NCI-H1105 (cell line): ENCODE measurements around the gene NMT2.

Experiments
- DNase-seq: peaks from one replicate; lab custom pipeline; 2025; lab: John Stamatoyannopoulos, UW

The NMT2 gene

GRCh38 chr10:15141136-15142054 is 27.1 kb downstream of the NMT2 start:
- no peak for DNase-seq

- no peak for DNase-seq
These were observed 27.8 kb downstream of the NMT2 start for GRCh38 chr10:15140698-15141097.

GRCh38 chr10:15137636-15138035 is 30.9 kb downstream of the NMT2 start:
- no peak for DNase-seq

GRCh38 chr10:15137036-15137359 is 31.5 kb downstream of the NMT2 start:
- no peak for DNase-seq

GRCh38 chr10:15136129-15137035 is 32.1 kb downstream of the NMT2 start:
- no peak for DNase-seq

- no peak for DNase-seq
These were observed 37.2 kb downstream of the NMT2 start for GRCh38 chr10:15131330-15131729.

GRCh38 chr10:15124908-15125307 is 43.6 kb downstream of the NMT2 start:
- no peak for DNase-seq

GRCh38 chr10:15124190-15124589 is 44.3 kb downstream of the NMT2 start:
- no peak for DNase-seq

- DNase-seq, result no peak
These were observed 44.7 kb downstream of the NMT2 start for GRCh38 chr10:15123749-15124184.

GRCh38 chr10:15122477-15123030 is 45.9 kb downstream of the NMT2 start:
- no peak for DNase-seq

- no peak for DNase-seq
These were observed 46.8 kb downstream of the NMT2 start for GRCh38 chr10:15121707-15122106.

GRCh38 chr10:15120523-15120922 is 48.0 kb downstream of the NMT2 start:
- no peak for DNase-seq

GRCh38 chr10:15118615-15119014 is 49.9 kb downstream of the NMT2 start:
- DNase-seq, result no peak

GRCh38 chr10:15116225-15116624 is 52.3 kb downstream of the NMT2 start:
- no peak for DNase-seq

GRCh38 chr10:15113766-15114165 is 54.7 kb downstream of the NMT2 start:
- no peak for DNase-seq

- DNase-seq, result no peak
These were observed 55.8 kb downstream of the NMT2 start for GRCh38 chr10:15112657-15113056.

GRCh38 chr10:15106352-15107013 is 62.0 kb downstream of the NMT2 start:
- peak; percentile 48 for DNase-seq

- DNase-seq, result no peak
These were observed 65.0 kb downstream of the NMT2 start for GRCh38 chr10:15103513-15103912.

GRCh38 chr10:15099886-15100285 is 68.6 kb downstream of the NMT2 start:
- DNase-seq, result no peak

GRCh38 chr10:15097011-15097812 is 71.3 kb downstream of the NMT2 start, which contains the start of gene RPP38:
Gene RPP38 (plus strand): TSS chr10:15097355. CDS start chr10:15103315, 5,960 bp downstream.
- peak; percentile 75 for DNase-seq

GRCh38 chr10:15096661-15097010 is 71.9 kb downstream of the NMT2 start:
- DNase-seq, result no peak
